Keratinocyte (primary cell): ENCODE measurements around the gene RALGPS2. TPM values are rescaled to one million over a fixed set of nuclear protein-coding genes. Genes with fewer than 3 reads are reported as not detected.
"Not testable (repeated sequence)": the region's sequence is repeated elsewhere in the genome, so short reads cannot be mapped to it uniquely, and the experiment has no call there.

Source experiments
- DNase-seq: peaks from one replicate; pipeline ENCODE4 v3.0.0-alpha.2; 2011; ENCODE audit warnings: low read depth, missing footprints, low spot score
- FAIRE-seq: peaks from 2 replicates; lab custom pipeline; 2011; peaks lifted over from hg19 to GRCh38; lab: Jason Lieb, UNC
- H2AFZ ChIP-seq: 2 replicates; pipeline ENCODE4 v1.6.0; 2012; ENCODE audit warnings: low read length, control low read depth, inconsistent platforms; ENCODE audit not compliant: control insufficient read depth
- H3K27ac ChIP-seq: 2 replicates; pipeline ENCODE4 v1.5.1; 2011; ENCODE audit warnings: low read length; ENCODE audit not compliant: control insufficient read depth, insufficient read depth
- H3K27me3 ChIP-seq: 3 replicates; pipeline ENCODE4 v1.6.0; 2011; ENCODE audit warnings: low read length; ENCODE audit not compliant: control insufficient read depth, insufficient read depth; ENCODE audit errors: extremely low read depth
- H3K36me3 ChIP-seq, 2 experiments: 2 replicates in 1 of 2; 3 replicates in 1 of 2; pipeline ENCODE4 v1.5.1; 2011; ENCODE audit warnings: low read length in 2 of 2, mild to moderate bottlenecking in 1 of 2; ENCODE audit not compliant: control insufficient read depth in 2 of 2, insufficient read depth in 2 of 2; ENCODE audit errors: extremely low read depth in 1 of 2
- H3K4me1 ChIP-seq: 3 replicates; pipeline ENCODE4 v1.5.1; 2011; ENCODE audit warnings: low read length; ENCODE audit not compliant: control insufficient read depth, insufficient read depth; ENCODE audit errors: extremely low read depth
- H3K4me2 ChIP-seq: 3 replicates; pipeline ENCODE4 v1.6.0; 2011; ENCODE audit warnings: low read depth, low read length; ENCODE audit not compliant: control insufficient read depth, insufficient read depth; ENCODE audit errors: extremely low read depth
- H3K4me3 ChIP-seq, 3 experiments: fragments of 200-600 bp in 1 of 3; sonication (generic) in 1 of 3; 2 replicates in 2 of 3; 3 replicates in 1 of 3; pipeline ENCODE4 v1.5.1; 2011 to 2016; ENCODE audit warnings: low read length in 3 of 3, mild to moderate bottlenecking in 3 of 3, control low read depth in 2 of 3, inconsistent platforms in 1 of 3, low read depth in 1 of 3, mixed read lengths in 1 of 3, mixed run types in 1 of 3, moderate library complexity in 1 of 3; ENCODE audit not compliant: control insufficient read depth in 2 of 3, insufficient read depth in 2 of 3; ENCODE audit errors: extremely low read depth in 1 of 3
- H3K79me2 ChIP-seq: 2 replicates; pipeline ENCODE4 v1.6.0; 2012; ENCODE audit warnings: low read length; ENCODE audit not compliant: control insufficient read depth, insufficient read depth
- H3K9ac ChIP-seq: 3 replicates; pipeline ENCODE4 v1.6.0; 2011; ENCODE audit warnings: low read length; ENCODE audit not compliant: control insufficient read depth, insufficient read depth; ENCODE audit errors: extremely low read depth
- H3K9me1 ChIP-seq: 3 replicates; pipeline ENCODE4 v1.6.0; 2011; ENCODE audit warnings: low read length; ENCODE audit not compliant: control insufficient read depth, insufficient read depth; ENCODE audit errors: extremely low read depth
- H3K9me3 ChIP-seq: 2 replicates; pipeline ENCODE4 v1.5.1; 2012; ENCODE audit warnings: low read depth, low read length; ENCODE audit not compliant: control insufficient read depth
- H4K20me1 ChIP-seq: 3 replicates; pipeline ENCODE4 v1.6.0; 2011; ENCODE audit warnings: low read length; ENCODE audit not compliant: control insufficient read depth, insufficient read depth; ENCODE audit errors: extremely low read depth
- EZH2 ChIP-seq: IDR thresholded peaks from one replicate; pipeline ENCODE4 v1.6.1; 2012; ENCODE audit warnings: inconsistent platforms, mild to moderate bottlenecking, low read length, moderate library complexity
- dilution Hi-C: fragments of 300-500 bp; cut with MboI; formaldehyde crosslinking; loops from one replicate; pipeline ENCODE4 v1.7.0; 2020; ENCODE audit warnings: low sequenced_read_pairs; ENCODE audit not compliant: extremely low pct_ligation_motif_present
- polyA plus RNA-seq, 5 experiments: library from polyadenylated mRNA; depleted of rRNA in 3 of 5; stranded (reverse) in 3 of 5; stranded (forward) in 1 of 5; unstranded in 1 of 5; fragments of >200 nt; gene quantifications; 1 replicate in 1 of 5; 2 replicates in 3 of 5; 3 replicates in 1 of 5; pipeline versions ENCODE4 v1.2.1 to v1.2.3, GENCODE V29; 2011 to 2012; ENCODE audit warnings: missing spikeins in 2 of 5, low read depth in 1 of 5, low replicate concordance in 1 of 5
- TF ChIP-seq, protein P1 (sequence below), 3 experiments: IDR thresholded peaks in 1 of 3; conservative IDR thresholded peaks in 1 of 3; optimal IDR thresholded peaks in 1 of 3; 2 replicates in 2 of 3; 3 replicates in 1 of 3; pipeline versions ENCODE3 to v1.5.1; 2011; ENCODE audit warnings: low read length in 3 of 3, mild to moderate bottlenecking in 3 of 3, moderate library complexity in 2 of 3, control low read depth in 1 of 3, inconsistent platforms in 1 of 3; ENCODE audit not compliant: insufficient read depth in 2 of 3; ENCODE audit errors: extremely low read depth in 1 of 3

The RALGPS2 gene
- polyA plus RNA-seq, 1 donor (not counting 4 experiments of a cell fraction or from before 2014, with no cell fraction given) = 14.8 TPM

- Histone ChIP-seq H3K9ac (no peak overlapping the region), H3K4me2 (peak overlapping the region; percentile 13), H3K4me3 (no peak overlapping the region), H3K9me3 (peaks cover 4% of the 10 kb centered on the region), H2AFZ (peak overlapping the region; percentile 44), H3K27ac (no peak overlapping the region), H3K4me1 (no peaks in the 10 kb centered on the region), H3K27me3 (no peaks in the 10 kb centered on the region), H3K9me1 (no peaks in the 10 kb centered on the region), H3K79me2 (no peaks in the 10 kb centered on the region), H4K20me1 (no peaks in the 10 kb centered on the region), H3K36me3 (no peaks in the 10 kb centered on the region)
- no peak for TF ChIP-seq EZH2
- TF ChIP-seq, protein P1, sequence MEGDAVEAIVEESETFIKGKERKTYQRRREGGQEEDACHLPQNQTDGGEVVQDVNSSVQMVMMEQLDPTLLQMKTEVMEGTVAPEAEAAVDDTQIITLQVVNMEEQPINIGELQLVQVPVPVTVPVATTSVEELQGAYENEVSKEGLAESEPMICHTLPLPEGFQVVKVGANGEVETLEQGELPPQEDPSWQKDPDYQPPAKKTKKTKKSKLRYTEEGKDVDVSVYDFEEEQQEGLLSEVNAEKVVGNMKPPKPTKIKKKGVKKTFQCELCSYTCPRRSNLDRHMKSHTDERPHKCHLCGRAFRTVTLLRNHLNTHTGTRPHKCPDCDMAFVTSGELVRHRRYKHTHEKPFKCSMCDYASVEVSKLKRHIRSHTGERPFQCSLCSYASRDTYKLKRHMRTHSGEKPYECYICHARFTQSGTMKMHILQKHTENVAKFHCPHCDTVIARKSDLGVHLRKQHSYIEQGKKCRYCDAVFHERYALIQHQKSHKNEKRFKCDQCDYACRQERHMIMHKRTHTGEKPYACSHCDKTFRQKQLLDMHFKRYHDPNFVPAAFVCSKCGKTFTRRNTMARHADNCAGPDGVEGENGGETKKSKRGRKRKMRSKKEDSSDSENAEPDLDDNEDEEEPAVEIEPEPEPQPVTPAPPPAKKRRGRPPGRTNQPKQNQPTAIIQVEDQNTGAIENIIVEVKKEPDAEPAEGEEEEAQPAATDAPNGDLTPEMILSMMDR (optimal IDR thresholded peaks at IDR 0.05 in 1 of 3, IDR thresholded peaks at IDR 0.05 in 1 of 3, conservative IDR thresholded peaks at IDR 0.05 in 1 of 3; ENCODE audit: extremely low read depth in 1 of 3, insufficient read depth in 2 of 3, low read length in 3 of 3) = no peak
- DNase-seq (no peak), FAIRE-seq (no peak)
- dilution Hi-C loops = no loop called here
Observed at GRCh38 chr1:178751046-178751445, 26.0 kb downstream of the RALGPS2 start.

DNA sequence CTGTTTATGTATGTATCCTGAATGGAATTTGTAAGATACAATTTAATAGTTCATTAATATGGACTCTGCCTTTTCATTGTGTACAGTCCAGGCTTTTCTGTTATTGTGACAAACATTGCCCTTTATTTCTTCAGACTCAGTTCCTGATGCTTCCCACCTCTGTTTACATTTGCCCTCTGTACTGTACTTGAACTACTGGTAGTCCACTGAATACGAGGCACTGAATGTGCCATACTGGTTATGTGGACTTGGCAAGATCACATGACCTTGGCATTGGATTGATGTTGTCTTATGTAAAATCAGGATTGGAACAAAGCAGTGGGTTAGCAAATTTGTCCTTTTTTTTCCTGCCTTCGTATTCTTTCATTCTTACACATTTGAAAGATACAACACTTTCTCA is 27.8 kb downstream of the RALGPS2 start:
- dilution Hi-C loops = no loop called here
- Histone ChIP-seq H2AFZ (no peak overlapping the region), H3K36me3 (no peaks in the 10 kb centered on the region)

GRCh38 chr1:178754655-178755256 is 29.7 kb downstream of the RALGPS2 start:
- H3K79me2 ChIP-seq, H3K4me1 ChIP-seq: not testable (repeated sequence)

More for the DNA sequence above, 27.8 kb downstream of the RALGPS2 start:
- H3K4me1 ChIP-seq = no peaks in the 10 kb centered on the region
- H3K4me2 ChIP-seq = no peak overlapping the region
- H3K27me3 ChIP-seq = no peaks in the 10 kb centered on the region
- H3K9me3 ChIP-seq = peaks cover 4% of the 10 kb centered on the region
- no peak overlapping the region for H3K9ac ChIP-seq
- DNase-seq (no peak), FAIRE-seq (no peak)
- no peaks in the 10 kb centered on the region for H3K9me1 ChIP-seq
- no peak overlapping the region for H3K4me3 ChIP-seq
- H3K79me2 ChIP-seq = peaks cover 2% of the 10 kb centered on the region
- TF ChIP-seq EZH2 = no peak
- TF ChIP-seq, protein P1 (optimal IDR thresholded peaks at IDR 0.05 in 1 of 3, IDR thresholded peaks at IDR 0.05 in 1 of 3, conservative IDR thresholded peaks at IDR 0.05 in 1 of 3; ENCODE audit: extremely low read depth in 1 of 3, insufficient read depth in 2 of 3, low read length in 3 of 3) = no peak
- no peak overlapping the region for H3K27ac ChIP-seq
- H4K20me1 ChIP-seq = no peaks in the 10 kb centered on the region

More at GRCh38 chr1:178754655-178755256, 29.7 kb downstream of the RALGPS2 start:
- H3K27me3 ChIP-seq, H2AFZ ChIP-seq, dilution Hi-C loops, H3K9me3 ChIP-seq, H4K20me1 ChIP-seq, DNase-seq, H3K4me3 ChIP-seq, FAIRE-seq, H3K9me1 ChIP-seq, H3K9ac ChIP-seq, H3K4me2 ChIP-seq, H3K36me3 ChIP-seq, H3K27ac ChIP-seq: not testable (repeated sequence)
